ENCODE measurements around the gene PSTPIP2. TPM values are rescaled to one million over a fixed set of nuclear protein-coding genes. Genes with fewer than 3 reads are reported as not detected.
"Not testable (repeated sequence)": the region's sequence is repeated elsewhere in the genome, so short reads cannot be mapped to it uniquely, and the experiment has no call there.

The PSTPIP2 gene
- total RNA-seq, 1 experiment from 2014 or later, result 0.39 TPM

GRCh38 chr18:45962866-45963265 lies 109.2 kb downstream of the PSTPIP2 start:
- ChIA-PET POLR2A (no interaction called here), CTCF (no interaction called here)
- no peak for TF ChIP-seq POLR2AphosphoS5 (IDR thresholded peaks at IDR 0.05; ENCODE audit: low read depth, low read length)
- no peak for TF ChIP-seq SIN3A (IDR thresholded peaks at IDR 0.05; ENCODE audit: borderline replicate concordance, insufficient read depth, low read depth, low read length)
- no peak for TF ChIP-seq TCF7L2 (IDR thresholded peaks at IDR 0.05; ENCODE audit: low read depth, low read length)
- no peak for TF ChIP-seq CTCF (IDR thresholded peaks at IDR 0.05)
- TF ChIP-seq REST (IDR thresholded peaks at IDR 0.05; ENCODE audit: insufficient read depth in 1 of 2, low read depth in 2 of 2, low read length in 1 of 2), result no peak
- no TSS peak for BruUV-seq (replicated peaks)
- no peak overlapping the region for H3K27ac ChIP-seq (ENCODE audit: low read length)
- ATAC-seq, result no peak
- H3K4me1 ChIP-seq (ENCODE audit: control insufficient read depth, insufficient read depth, low read length), result peaks cover 3% of the 10 kb centered on the region; the same call in 1 of the 2 replicates
- H3K4me3 ChIP-seq (ENCODE audit: low read depth in 2 of 2, low read length in 2 of 2), result no peak overlapping the region
- in situ Hi-C loops (cut with HindIII; ENCODE audit: low pct_unique_long_range_greater_than_20kb, low sequenced_read_pairs) (no loop called here), intact Hi-C loops (cut with micrococcal nuclease; ENCODE audit: unreplicated experiment) (no loop called here)
- DNase-seq (ENCODE audit: low read depth, low spot score), result no peak
- no peaks in the 10 kb centered on the region for H3K9me3 ChIP-seq (ENCODE audit: control insufficient read depth, insufficient read depth, low read depth, low read length)
- H3K27me3 ChIP-seq (ENCODE audit: control insufficient read depth, insufficient read depth, low read length), result no peaks in the 10 kb centered on the region
- peaks cover 4% of the 10 kb centered on the region; the same call in 1 of the 2 replicates for H3K36me3 ChIP-seq (ENCODE audit: control insufficient read depth, insufficient read depth, low read length)

- ChIA-PET POLR2A (no interaction called here), CTCF (interaction anchor here (0.8 kb wide), 1 partner anchor 50 kb away, joined by 7 read pairs; no protein-coding TSS in a partner anchor)
- Histone ChIP-seq H3K4me3 (ENCODE audit: low read depth in 2 of 2, low read length in 2 of 2) (no peak overlapping the region), H3K9me3 (ENCODE audit: control insufficient read depth, insufficient read depth, low read depth, low read length) (no peaks in the 10 kb centered on the region), H3K36me3 (ENCODE audit: control insufficient read depth, insufficient read depth, low read length) (peaks cover 4% of the 10 kb centered on the region; the same call in 1 of the 2 replicates), H3K27me3 (ENCODE audit: control insufficient read depth, insufficient read depth, low read length) (no peaks in the 10 kb centered on the region), H3K4me1 (ENCODE audit: control insufficient read depth, insufficient read depth, low read length) (peaks cover 3% of the 10 kb centered on the region; the same call in 1 of the 2 replicates), H3K27ac (ENCODE audit: low read length) (no peak overlapping the region)
- TF ChIP-seq TCF7L2 (IDR thresholded peaks at IDR 0.05; ENCODE audit: low read depth, low read length) (no peak), POLR2AphosphoS5 (IDR thresholded peaks at IDR 0.05; ENCODE audit: low read depth, low read length) (no peak), REST (IDR thresholded peaks at IDR 0.05; ENCODE audit: insufficient read depth in 1 of 2, low read depth in 2 of 2, low read length in 1 of 2) (no peak), CTCF (IDR thresholded peaks at IDR 0.05) (no peak), SIN3A (IDR thresholded peaks at IDR 0.05; ENCODE audit: borderline replicate concordance, insufficient read depth, low read depth, low read length) (no peak)
- intact Hi-C loops (cut with micrococcal nuclease; ENCODE audit: unreplicated experiment) (no loop called here), in situ Hi-C loops (cut with HindIII; ENCODE audit: low pct_unique_long_range_greater_than_20kb, low sequenced_read_pairs) (no loop called here)
- DNase-seq (ENCODE audit: low read depth, low spot score) (no peak), ATAC-seq (no peak)
- no TSS peak for BruUV-seq (replicated peaks)
Measured at GRCh38 chr18:45962461-45962860, 109.6 kb downstream of the PSTPIP2 start.

GRCh38 chr18:45959484-45959883 lies 112.6 kb downstream of the PSTPIP2 start:
- DNase-seq (ENCODE audit: low read depth, low spot score); H3K9me3 ChIP-seq (ENCODE audit: control insufficient read depth, insufficient read depth, low read depth, low read length); H3K4me3 ChIP-seq (ENCODE audit: low read depth in 2 of 2, low read length in 2 of 2); H3K36me3 ChIP-seq (ENCODE audit: control insufficient read depth, insufficient read depth, low read length); in situ Hi-C loops (cut with HindIII; ENCODE audit: low pct_unique_long_range_greater_than_20kb, low sequenced_read_pairs); CTCF ChIA-PET; H3K4me1 ChIP-seq (ENCODE audit: control insufficient read depth, insufficient read depth, low read length); H3K27ac ChIP-seq (ENCODE audit: low read length); intact Hi-C loops (cut with micrococcal nuclease; ENCODE audit: unreplicated experiment); ATAC-seq; BruUV-seq (replicated peaks); POLR2A ChIA-PET; H3K27me3 ChIP-seq (ENCODE audit: control insufficient read depth, insufficient read depth, low read length): not testable (repeated sequence)
